ENCODE data around the gene PLOD2. TPM values are rescaled to one million over a fixed set of nuclear protein-coding genes. Genes with fewer than 3 reads are reported as not detected.

Gene PLOD2
- total RNA-seq, 2 experiments from 2014 or later, result not detected

DNA sequence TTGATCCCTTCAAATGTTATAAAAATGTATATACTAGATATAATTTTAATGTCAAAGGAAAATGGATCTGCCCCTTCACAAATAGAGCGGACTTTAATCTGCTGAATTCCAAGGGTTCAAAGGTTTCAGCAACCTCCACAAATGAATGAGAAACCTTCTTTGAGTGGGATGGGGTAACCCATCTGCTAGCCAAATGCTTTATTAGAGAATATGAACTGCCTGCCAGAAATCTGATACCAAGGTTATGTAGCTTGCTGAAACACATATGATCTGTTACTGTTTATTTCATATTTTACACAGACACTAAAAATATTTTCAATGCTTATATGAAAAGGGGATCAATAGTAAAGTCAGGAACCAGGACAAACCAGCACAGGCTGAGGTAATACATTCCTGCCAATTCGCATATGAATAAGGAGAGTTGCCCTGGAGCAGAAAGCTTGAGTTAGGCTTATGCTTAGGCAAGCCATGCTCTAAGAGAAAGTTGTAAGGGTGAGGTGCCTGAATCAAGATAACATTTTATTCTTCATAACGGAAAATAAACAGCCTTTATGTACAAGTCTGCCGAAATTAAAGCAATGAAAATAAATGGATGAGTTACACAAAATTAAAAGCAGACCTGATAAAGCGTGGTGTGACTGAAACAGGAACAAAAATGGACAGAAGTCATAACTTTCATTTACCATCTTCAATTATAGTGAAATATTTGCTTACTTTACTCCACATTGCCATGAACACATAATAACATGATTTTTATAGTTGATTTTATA, 26.5 kb downstream of the PLOD2 start:
- DNase-seq (no peak), ATAC-seq (ENCODE audit: poor library complexity) (no peak)
- TF ChIP-seq, protein P1, sequence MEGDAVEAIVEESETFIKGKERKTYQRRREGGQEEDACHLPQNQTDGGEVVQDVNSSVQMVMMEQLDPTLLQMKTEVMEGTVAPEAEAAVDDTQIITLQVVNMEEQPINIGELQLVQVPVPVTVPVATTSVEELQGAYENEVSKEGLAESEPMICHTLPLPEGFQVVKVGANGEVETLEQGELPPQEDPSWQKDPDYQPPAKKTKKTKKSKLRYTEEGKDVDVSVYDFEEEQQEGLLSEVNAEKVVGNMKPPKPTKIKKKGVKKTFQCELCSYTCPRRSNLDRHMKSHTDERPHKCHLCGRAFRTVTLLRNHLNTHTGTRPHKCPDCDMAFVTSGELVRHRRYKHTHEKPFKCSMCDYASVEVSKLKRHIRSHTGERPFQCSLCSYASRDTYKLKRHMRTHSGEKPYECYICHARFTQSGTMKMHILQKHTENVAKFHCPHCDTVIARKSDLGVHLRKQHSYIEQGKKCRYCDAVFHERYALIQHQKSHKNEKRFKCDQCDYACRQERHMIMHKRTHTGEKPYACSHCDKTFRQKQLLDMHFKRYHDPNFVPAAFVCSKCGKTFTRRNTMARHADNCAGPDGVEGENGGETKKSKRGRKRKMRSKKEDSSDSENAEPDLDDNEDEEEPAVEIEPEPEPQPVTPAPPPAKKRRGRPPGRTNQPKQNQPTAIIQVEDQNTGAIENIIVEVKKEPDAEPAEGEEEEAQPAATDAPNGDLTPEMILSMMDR (IDR thresholded peaks at IDR 0.05), result no peak
- Histone ChIP-seq H3K4me1 (ENCODE audit: insufficient read depth, low read length) (no peaks in the 10 kb centered on the region), H3K27me3 (ENCODE audit: control insufficient read depth in 1 of 2, insufficient read depth in 2 of 2, low read length in 2 of 2) (no peaks in the 10 kb centered on the region), H3K9me3 (ENCODE audit: control insufficient read depth in 1 of 2, insufficient read depth in 1 of 2, low read length in 2 of 2) (peaks cover 0 to 3% of the 10 kb centered on the region in 2 experiments), H3K4me3 (ENCODE audit: low read length) (no peak overlapping the region), H3K27ac (ENCODE audit: low read depth in 1 of 2, low read length in 2 of 2) (no peak overlapping the region), H3K36me3 (ENCODE audit: insufficient read depth, low read length) (no peaks in the 10 kb centered on the region)
- no peak overlapping the region for H3K27ac Mint-ChIP-seq
- no peaks in the 10 kb centered on the region for H3K9me3 Mint-ChIP-seq
- intact Hi-C loops (cut with DNase I, micrococcal nuclease), result no loop called here
- no peak overlapping the region for H3K4me3 Mint-ChIP-seq
- ChIA-PET CTCF (no interaction called here), POLR2A (no interaction called here)
- H3K4me1 Mint-ChIP-seq (ENCODE audit: low read depth), result no peaks in the 10 kb centered on the region
- no peaks in the 10 kb centered on the region for H3K36me3 Mint-ChIP-seq (ENCODE audit: low read depth)
- H3K27me3 Mint-ChIP-seq, result no peaks in the 10 kb centered on the region

DNA sequence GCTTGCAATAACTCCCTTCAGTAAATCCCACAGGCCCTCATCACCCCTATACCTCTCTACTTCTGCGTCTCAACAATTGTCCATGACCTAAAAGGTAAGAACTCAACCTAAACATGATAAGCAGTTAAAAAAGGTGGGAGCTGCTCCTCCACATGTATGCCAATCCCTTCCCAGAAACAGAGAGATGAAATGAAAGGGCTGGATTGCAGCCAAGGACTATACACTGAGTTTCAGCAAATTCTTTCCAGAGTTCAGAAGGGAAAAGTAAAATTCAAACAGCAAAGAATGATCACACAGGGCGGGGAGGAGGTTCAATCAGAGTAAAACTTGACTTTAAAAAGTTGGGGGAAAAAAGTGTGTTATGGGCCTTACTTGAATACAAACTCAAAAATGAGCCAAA, 27.5 kb downstream of the PLOD2 start:
- no peak for ATAC-seq (ENCODE audit: poor library complexity)
- Mint-ChIP-seq H3K4me3 (no peak overlapping the region), H3K4me1 (ENCODE audit: low read depth) (no peaks in the 10 kb centered on the region), H3K27me3 (no peaks in the 10 kb centered on the region), H3K36me3 (ENCODE audit: low read depth) (no peaks in the 10 kb centered on the region), H3K9me3 (no peaks in the 10 kb centered on the region), H3K27ac (no peak overlapping the region)
- intact Hi-C loops (cut with DNase I, micrococcal nuclease), result no loop called here
- TF ChIP-seq, protein P1 (IDR thresholded peaks at IDR 0.05), result no peak
- Histone ChIP-seq H3K9me3 (ENCODE audit: control insufficient read depth in 1 of 2, insufficient read depth in 1 of 2, low read length in 2 of 2) (peaks cover 0 to 3% of the 10 kb centered on the region in 2 experiments), H3K36me3 (ENCODE audit: insufficient read depth, low read length) (no peaks in the 10 kb centered on the region), H3K4me3 (ENCODE audit: low read length) (no peak overlapping the region), H3K4me1 (ENCODE audit: insufficient read depth, low read length) (no peaks in the 10 kb centered on the region), H3K27ac (ENCODE audit: low read depth in 1 of 2, low read length in 2 of 2) (no peak overlapping the region), H3K27me3 (ENCODE audit: control insufficient read depth in 1 of 2, insufficient read depth in 2 of 2, low read length in 2 of 2) (no peaks in the 10 kb centered on the region)
- ChIA-PET POLR2A (no interaction called here), CTCF (no interaction called here)
- DNase-seq, result no peak

DNA sequence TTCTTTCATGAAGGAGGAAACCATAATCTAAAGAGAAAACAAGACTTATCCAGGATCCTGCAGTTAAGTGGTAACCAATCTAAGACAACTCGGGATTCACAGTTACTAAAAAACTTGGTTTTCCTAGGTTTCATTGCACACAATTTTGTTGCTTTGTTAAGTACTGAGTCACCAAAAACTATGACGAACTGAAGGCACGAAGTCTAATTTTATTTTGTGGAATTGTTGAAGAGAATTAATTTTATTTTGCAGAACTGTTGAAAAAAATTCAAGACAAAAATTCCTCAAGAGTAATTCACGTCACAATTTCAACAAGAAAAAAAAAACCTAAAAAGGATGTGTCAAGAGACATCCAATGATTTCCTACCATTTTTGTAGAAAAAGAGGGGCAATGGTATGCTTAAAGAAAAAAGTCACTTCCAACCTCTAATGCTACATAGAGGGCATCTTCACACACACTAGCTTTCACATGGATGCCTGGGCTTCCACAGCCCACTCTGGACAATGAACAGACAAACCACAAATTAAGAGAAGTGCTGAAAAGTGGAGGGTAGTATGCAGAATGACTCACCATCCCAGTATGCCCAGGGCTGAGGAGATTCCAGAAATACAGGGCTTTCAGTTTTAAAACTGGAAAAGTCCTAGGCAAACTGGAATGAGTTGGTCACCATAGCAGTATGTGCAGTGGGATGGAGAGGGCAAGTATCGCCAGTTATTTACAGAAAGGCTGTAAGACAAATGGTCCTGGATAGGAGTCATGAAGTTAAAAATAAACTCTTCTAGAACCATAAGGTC, 29.2 kb downstream of the PLOD2 start:
- TF ChIP-seq, protein P1 (IDR thresholded peaks at IDR 0.05), result no peak
- Histone ChIP-seq H3K36me3 (ENCODE audit: insufficient read depth, low read length) (no peaks in the 10 kb centered on the region), H3K4me1 (ENCODE audit: insufficient read depth, low read length) (no peaks in the 10 kb centered on the region), H3K27ac (ENCODE audit: low read depth in 1 of 2, low read length in 2 of 2) (no peak overlapping the region), H3K4me3 (ENCODE audit: low read length) (no peak overlapping the region), H3K27me3 (ENCODE audit: control insufficient read depth in 1 of 2, insufficient read depth in 2 of 2, low read length in 2 of 2) (no peaks in the 10 kb centered on the region), H3K9me3 (ENCODE audit: control insufficient read depth in 1 of 2, insufficient read depth in 1 of 2, low read length in 2 of 2) (peaks cover 0 to 3% of the 10 kb centered on the region in 2 experiments)
- ChIA-PET CTCF (no interaction called here), POLR2A (no interaction called here)
- H3K4me3 Mint-ChIP-seq, result no peak overlapping the region
- no peaks in the 10 kb centered on the region for H3K4me1 Mint-ChIP-seq (ENCODE audit: low read depth)
- intact Hi-C loops (cut with DNase I, micrococcal nuclease), result no loop called here
- H3K27ac Mint-ChIP-seq, result no peak overlapping the region
- H3K27me3 Mint-ChIP-seq, result no peaks in the 10 kb centered on the region
- no peaks in the 10 kb centered on the region for H3K9me3 Mint-ChIP-seq
- ATAC-seq (ENCODE audit: poor library complexity), result no peak
- no peak for DNase-seq
- no peaks in the 10 kb centered on the region for H3K36me3 Mint-ChIP-seq (ENCODE audit: low read depth)
